Pancreas (tissue), 10 donors: ENCODE measurements around the gene MAD2L2. TPM values are rescaled to one million over a fixed set of nuclear protein-coding genes. Genes with fewer than 3 reads are reported as not detected.

Source experiments
- ATAC-seq, 4 donors: fragments of 200-7000 bp; cut with Tn5 transposase; one replicate each; pipeline versions ENCODE4 v1.8.0 to v1.9.1; 2020; ENCODE audit warnings: mild to moderate bottlenecking in 4 of 4, moderate library complexity in 4 of 4
- DNase-seq, 6 donors: peaks; one replicate each; pipeline ENCODE4 v3.0.0-alpha.2; 2020
- FAIRE-seq: peaks from 2 replicates; lab custom pipeline; 2012; peaks lifted over from hg19 to GRCh38; lab: Jason Lieb, UNC
- H3K27ac ChIP-seq, 4 donors: fragments of 200-600 bp; sonication (generic); 1 replicate in 3 of 4; 2 replicates in 1 of 4; pipeline versions ENCODE4 v1.5.0 to v1.8.0; 2020
- H3K27me3 ChIP-seq, 4 donors: fragments of 200-600 bp; one replicate each; pipeline ENCODE4 v1.8.0; 2021
- H3K36me3 ChIP-seq, 3 donors: fragments of 200-600 bp; sonication (generic) in 1 of 3; one replicate each; pipeline versions ENCODE4 v1.5.0 to v1.8.0; 2020 to 2021
- H3K4me1 ChIP-seq, 3 donors: fragments of 200-600 bp; one replicate each; pipeline ENCODE4 v1.8.0; 2021
- H3K4me3 ChIP-seq, 4 donors: fragments of 200-600 bp; sonication (generic) in 2 of 4; one replicate each; pipeline versions ENCODE4 v1.5.0 to v1.8.0; 2020 to 2021
- H3K9me3 ChIP-seq, 4 donors: fragments of 200-600 bp; one replicate each; pipeline ENCODE4 v1.8.0; 2021
- CTCF ChIP-seq, 4 donors: fragments of 200-600 bp; sonication (generic) in 3 of 4; IDR thresholded peaks; one replicate each; pipeline versions ENCODE4 v1.5.0 to v1.8.0; 2021; ENCODE audit warnings: antibody characterized with exemption in 4 of 4
- WGBS, 2 donors: extraction: QIAGEN DNeasy Blood & Tissue Kit; methylation state at CpG; one replicate each; pipeline ENCODE4 v1.1.7; 2013; 5-methylcytosine and 5-hydroxymethylcytosine counted together
- intact Hi-C, 3 donors: fragments of 100-400 bp; cut with DNase I; formaldehyde crosslinking; loops; one replicate each; pipeline versions ENCODE4 v1.11.1 to v1.14.2; 2022
- polyA plus RNA-seq, 2 donors: library from polyadenylated mRNA; stranded (reverse); fragments of 200-250 nt; gene quantifications; one replicate each; pipeline ENCODE4 v1.2.3, GENCODE V29; 2013
- total RNA-seq, 6 donors: library from RNA; stranded (reverse); fragmentation: NEBNext Ultra II Directional in 4 of 6; extraction: Animal tissue kit (Norgen Biotek cat#: 25700) in 4 of 6; gene quantifications; one replicate each; pipeline versions ENCODE4 v1.2.1 to v1.2.4, GENCODE V29; 2021 to 2023
- donor health status: healthy with polysubstance abuse.
- donor health status: DM: no; HTN: no; CAD: no; lungs with moderate emphysema.
- donor health status: DM: no; HTN: no; CAD: no.
- donor health status: control.
- donor health status: control.
- donor health status: Bipolar disorder and iron deficiency.
- donor health status: DM: yes; HTN: yes; CAD: no.
- donor health status: DM: no; HTN: no; CAD: no.
- donor health status: DM: no; HTN: no; CAD: no.
- donor health status: DM: yes; HTN: yes; CAD: no.

Gene MAD2L2
- total and polyA plus RNA-seq, 8 donors = 15.6 to 27.0 (median 22.4) TPM

GRCh38 chr1:11650331-11650991 is 30.5 kb downstream of the MAD2L2 start:
- Histone ChIP-seq H3K4me3 (peak overlapping the region in 3 of 4 donors; percentile 23 to 37 (median 37)), H3K4me1 (peaks cover 5 to 32% (median 21%) of the 10 kb centered on the region in 3 donors), H3K27ac (peak overlapping the region; percentile 73 to 91 (median 78)), H3K36me3 (no peaks in the 10 kb centered on the region), H3K27me3 (no peaks in the 10 kb centered on the region), H3K9me3 (no peaks in the 10 kb centered on the region)
- peak; percentile 44 to 65 (median 57) for TF ChIP-seq CTCF (IDR thresholded peaks at IDR 0.05)
- FAIRE-seq (no peak), ATAC-seq (peak; percentile 68 to 77 (median 72)), DNase-seq (peak; percentile 91 to 97 (median 94))
- whole genome bisulfite sequencing, 2 donors = 4% methylated on average over 43 to 47 of the region's 47 CpGs
- intact Hi-C loops = loop anchor here in 2 of 3 donors (5.0 to 10.0 kb wide), 2 partner anchors 67 to 74 kb away; no protein-coding TSS in a partner anchor

GRCh38 chr1:11649624-11650330 is 31.2 kb downstream of the MAD2L2 start:
- Histone ChIP-seq H3K4me1 (peaks cover 5 to 27% (median 20%) of the 10 kb centered on the region in 3 donors), H3K4me3 (peak overlapping the region in 3 of 4 donors; percentile 23 to 37 (median 37)), H3K27ac (peak overlapping the region; percentile 73 to 91 (median 78)), H3K9me3 (no peaks in the 10 kb centered on the region), H3K27me3 (no peaks in the 10 kb centered on the region), H3K36me3 (no peaks in the 10 kb centered on the region)
- FAIRE-seq (no peak), ATAC-seq (no peak), DNase-seq (peak in 2 of 6 donors; percentile 68 to 83)
- 22 to 25% methylated on average over 20 to 21 of the region's 21 CpGs for WGBS, 2 donors
- intact Hi-C loops = loop anchor here in 2 of 3 donors (5.0 to 10.0 kb wide), 6 partner anchors 68 to 615 kb away; no protein-coding TSS in a partner anchor
- no peak for TF ChIP-seq CTCF (IDR thresholded peaks at IDR 0.05)

GRCh38 chr1:11649237-11649623 is 31.7 kb downstream of the MAD2L2 start:
- 6 to 12% methylated on average over 9 of the region's 9 CpGs for WGBS, 2 donors
- peak overlapping the region in 3 of 4 donors; percentile 23 to 37 (median 37) for H3K4me3 ChIP-seq
- ATAC-seq (peak in 2 of 4 donors; percentile 0), FAIRE-seq (no peak), DNase-seq (peak in 3 of 6 donors; percentile 49 to 60 (median 57))
- TF ChIP-seq CTCF (IDR thresholded peaks at IDR 0.05) = no peak
- H3K27me3 ChIP-seq = no peaks in the 10 kb centered on the region
- no peaks in the 10 kb centered on the region for H3K9me3 ChIP-seq
- H3K36me3 ChIP-seq = no peaks in the 10 kb centered on the region
- H3K27ac ChIP-seq = peak overlapping the region in 1 of 4 donors; percentile 81
- H3K4me1 ChIP-seq = peaks cover 5 to 27% (median 20%) of the 10 kb centered on the region in 3 donors
- intact Hi-C loops = loop anchor here in 2 of 3 donors (10.0 kb wide), 4 partner anchors 314 to 614 kb away; no protein-coding TSS in a partner anchor

GRCh38 chr1:11648732-11649158 is 32.2 kb downstream of the MAD2L2 start:
- no peak for TF ChIP-seq CTCF (IDR thresholded peaks at IDR 0.05)
- FAIRE-seq = no peak
- peak in 5 of 6 donors; percentile 68 to 90 (median 83) for DNase-seq
- H3K4me3 ChIP-seq = peak overlapping the region in 2 of 4 donors; percentile 37
- no peaks in the 10 kb centered on the region for H3K9me3 ChIP-seq
- H3K27me3 ChIP-seq = no peaks in the 10 kb centered on the region
- H3K27ac ChIP-seq = no peak overlapping the region
- H3K4me1 ChIP-seq = peaks cover 5 to 27% (median 20%) of the 10 kb centered on the region in 3 donors
- ATAC-seq = peak; percentile 35 to 56 (median 46)
- no peaks in the 10 kb centered on the region for H3K36me3 ChIP-seq
- WGBS, 2 donors = 11 to 14% methylated on average over 23 to 30 of the region's 30 CpGs
- intact Hi-C loops = loop anchor here in 2 of 3 donors (10.0 kb wide), 4 partner anchors 314 to 614 kb away; no protein-coding TSS in a partner anchor
